HG03520 (cell line): ENCODE results near the gene FADS3.
"Not testable (repeated sequence)": the region's sequence is repeated elsewhere in the genome, so short reads cannot be mapped to it uniquely, and the experiment has no call there.

Experiments
- ATAC-seq: cut with Tn5 transposase; IDR thresholded peaks from one replicate; pipeline ENCODE4 v1.9.1; 2021; ENCODE audit warnings: mild to moderate bottlenecking, moderate library complexity; ENCODE audit not compliant: unreplicated experiment

The FADS3 gene

DNA sequence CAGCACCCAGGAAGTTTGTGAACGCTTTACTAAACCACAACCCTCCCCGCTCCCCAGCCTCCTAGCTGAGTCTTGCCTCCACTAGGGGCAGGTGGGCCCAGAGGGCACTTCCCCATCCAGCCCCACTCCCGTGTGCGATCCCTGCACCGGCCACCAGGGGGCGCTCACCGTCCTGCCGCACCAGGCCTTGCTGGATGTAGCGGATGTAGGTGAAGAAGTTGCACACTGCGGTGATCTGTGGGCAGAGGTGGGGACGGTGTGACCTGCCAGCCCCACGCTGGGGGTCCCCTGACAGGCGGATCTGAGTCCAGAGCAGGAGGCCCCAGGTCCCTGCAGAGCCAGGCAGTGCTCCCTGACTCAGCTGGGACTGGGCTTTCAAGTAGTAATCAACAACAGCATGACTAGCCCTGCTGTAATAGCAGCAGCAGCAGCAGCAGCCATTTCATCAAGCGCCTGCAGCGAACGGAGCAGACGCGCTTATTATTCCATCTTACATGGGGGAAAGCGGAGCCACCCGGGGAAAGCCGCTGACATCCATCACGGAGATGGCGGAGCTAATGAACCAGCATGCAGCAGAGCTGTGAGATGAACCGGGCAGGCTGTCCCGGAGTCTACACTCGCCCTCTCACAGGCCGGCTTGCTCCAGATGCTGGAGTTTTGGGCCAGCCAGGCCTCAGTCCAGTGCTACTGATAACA is 7.9 kb upstream of the FADS3 start:
- peak; percentile 58 for ATAC-seq

DNA sequence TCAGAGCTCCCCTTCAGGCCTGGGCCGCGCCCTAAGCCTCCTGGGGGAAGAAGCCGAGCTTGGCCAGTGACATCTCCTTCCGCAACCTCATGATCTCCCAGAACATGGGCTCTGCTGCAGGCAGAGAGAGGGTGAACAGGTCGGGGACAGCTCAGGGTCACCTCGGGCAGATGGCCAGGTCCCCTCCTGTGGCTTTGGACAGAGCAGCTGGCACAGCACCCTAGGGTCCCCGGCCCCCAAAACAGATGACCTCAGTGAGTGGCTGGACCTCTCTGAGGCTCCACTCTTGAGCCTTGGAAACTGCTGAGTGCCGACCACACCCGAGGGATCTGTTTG is 6.9 kb upstream of the FADS3 start:
- no peak for ATAC-seq

DNA sequence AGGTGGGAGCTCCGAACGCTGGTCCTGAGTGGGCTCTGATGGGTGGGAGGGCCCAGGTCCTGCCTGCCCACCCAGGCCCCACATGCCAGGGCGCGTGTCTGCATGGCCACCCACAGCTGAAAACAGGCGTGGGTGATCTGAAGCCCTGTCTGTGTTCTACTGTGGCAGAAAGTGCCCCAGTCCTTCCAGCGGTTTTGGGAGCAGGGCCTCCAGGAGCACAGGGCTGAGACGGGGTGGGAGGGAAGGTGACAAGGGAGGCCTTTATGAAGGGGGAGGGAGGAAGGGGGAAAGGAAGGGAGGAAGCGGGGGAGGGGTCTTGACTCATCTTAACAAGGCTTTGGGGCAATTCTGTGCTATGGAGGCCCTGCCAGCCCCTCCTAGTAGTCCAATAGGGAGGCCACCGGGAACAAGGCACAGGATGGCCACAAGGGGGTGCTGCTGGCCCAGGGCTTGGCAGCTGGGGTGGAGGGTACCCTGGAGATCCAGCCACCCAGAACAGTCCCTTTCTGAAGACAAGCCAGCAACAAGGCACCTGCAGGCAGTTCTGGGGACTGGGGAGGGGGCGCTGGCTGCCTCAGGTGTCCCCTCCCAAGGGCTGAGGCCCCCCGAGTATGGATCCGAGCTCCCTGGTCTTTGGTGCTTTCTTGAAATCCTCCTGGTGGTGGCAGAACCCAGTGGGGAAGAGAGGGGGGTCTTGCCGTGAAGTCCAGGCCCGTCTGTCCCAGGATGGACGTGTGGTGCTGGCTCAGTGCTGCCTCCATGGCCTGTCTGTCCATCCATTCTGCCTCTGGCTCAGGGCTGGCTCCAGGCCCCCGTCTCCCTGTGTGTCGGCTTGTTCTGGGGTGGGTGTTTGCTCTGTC is 6.3 kb upstream of the FADS3 start:
- no peak for ATAC-seq

DNA sequence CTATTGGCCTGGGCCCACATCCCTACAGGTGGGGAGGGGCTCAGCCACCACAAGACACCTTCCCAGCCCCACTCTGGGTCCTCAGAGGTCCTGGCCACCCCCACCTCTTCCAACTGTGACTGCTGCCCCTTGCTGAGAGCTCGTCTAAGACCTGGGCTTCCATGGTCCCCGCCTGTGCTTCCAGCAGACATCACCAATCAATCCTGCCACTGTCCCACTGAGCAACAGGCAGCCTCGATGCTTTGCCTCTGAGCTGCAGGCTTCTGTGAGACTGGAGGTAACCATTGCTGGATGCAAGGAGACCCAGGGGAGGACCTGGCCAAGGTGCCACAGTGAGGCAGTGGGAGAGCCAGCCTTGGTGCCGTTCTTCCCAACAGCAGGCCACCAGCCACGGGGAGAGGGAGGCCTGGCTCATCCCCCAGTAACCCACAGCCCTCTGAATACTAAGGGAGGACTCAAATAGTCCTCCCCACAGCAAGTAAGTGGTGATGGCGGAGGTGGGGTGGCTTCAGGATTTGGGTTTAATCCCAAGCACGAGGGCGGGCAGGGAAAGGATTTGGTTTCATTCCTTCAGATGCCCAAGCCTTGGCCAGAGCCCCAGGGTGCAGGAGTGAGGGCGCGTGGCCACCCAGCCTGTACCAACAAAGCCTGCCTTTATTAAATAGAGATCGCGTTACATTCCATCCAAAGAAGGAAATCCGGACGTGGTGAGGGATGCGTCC is 5.5 kb upstream of the FADS3 start:
- no peak for ATAC-seq

DNA sequence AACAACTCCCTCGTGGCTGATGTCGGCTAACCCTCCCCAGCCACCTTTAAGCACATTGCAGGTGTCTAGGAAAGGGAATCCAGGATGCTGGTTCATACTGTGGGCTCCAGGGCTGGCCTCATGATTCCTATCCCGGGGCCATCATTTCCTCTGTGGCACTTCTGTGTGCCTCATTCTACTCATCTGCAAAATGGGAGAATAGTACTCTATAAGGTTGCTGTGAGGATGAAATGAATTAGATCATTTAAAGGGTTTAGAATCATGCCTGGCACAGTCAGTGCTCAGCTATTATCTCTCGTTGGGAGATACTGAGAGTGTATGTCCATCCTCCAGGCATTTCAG is 4.3 kb upstream of the FADS3 start:
- no peak for ATAC-seq

DNA sequence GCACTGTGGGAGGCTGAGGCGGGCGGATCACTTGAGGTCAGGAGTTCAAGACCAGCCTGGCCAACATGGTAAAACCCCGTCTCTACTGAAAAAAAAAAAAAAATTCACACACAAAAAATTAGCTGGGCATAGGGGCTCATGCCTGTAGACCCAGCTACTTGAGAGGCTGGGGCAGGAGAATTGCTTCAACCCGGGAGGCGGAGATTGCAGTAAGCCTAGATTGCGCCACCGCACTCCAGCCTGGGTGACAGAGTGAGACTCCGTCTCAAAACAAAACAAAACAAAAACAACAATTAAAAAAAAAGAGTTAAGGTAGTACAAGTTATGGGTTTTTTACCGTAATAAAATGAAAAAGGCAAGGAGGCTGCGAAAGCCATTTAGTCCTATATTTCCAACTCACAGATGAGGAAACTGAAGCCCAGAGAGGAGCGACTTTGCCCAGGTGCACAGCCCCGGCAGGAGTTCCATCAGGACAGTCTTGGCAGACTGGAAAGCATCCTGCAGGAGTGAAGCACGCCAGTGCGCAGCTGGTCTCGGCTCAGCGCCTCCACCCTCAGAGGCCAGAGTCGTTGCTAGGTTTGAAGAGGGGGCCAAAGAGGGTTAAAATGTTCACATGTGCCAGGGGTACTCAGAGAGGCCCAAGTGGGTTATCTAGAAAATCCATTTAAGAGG is 3.8 kb upstream of the FADS3 start:
- no peak for ATAC-seq

DNA sequence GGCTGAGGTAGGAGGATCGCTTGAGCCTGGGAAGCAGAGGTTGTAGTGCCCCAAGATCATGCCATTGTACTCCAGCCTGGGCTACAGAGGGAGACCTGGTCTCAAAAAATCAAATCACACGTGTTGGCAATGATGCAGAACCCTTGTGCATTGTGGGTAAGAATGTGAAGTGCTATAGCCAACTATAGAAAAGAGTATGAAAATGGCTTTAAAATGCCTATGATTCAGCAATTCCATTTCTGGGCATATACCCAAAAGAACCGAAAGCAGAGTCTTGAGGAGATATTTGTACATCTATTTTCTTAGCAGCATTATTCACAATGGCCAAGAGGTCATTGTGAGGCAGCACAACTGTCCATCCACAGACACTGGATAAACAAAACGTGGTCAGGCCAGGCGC is 2.6 kb upstream of the FADS3 start:
- ATAC-seq, result no peak

DNA sequence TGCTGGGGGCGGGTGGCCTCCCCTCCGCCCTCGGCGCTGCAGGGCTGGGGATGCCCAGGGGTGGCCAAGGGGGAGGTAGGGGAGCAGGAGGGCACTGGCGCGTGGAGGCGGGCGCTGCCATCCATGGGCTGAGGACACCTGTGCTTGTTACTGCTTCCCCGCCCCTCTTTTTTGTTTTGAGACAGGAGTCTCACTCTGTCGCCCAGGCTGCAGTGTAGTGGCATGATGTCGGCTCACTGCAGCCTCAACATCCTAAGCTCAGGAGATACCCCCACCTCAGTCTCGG is 683 bp upstream of the FADS3 start:
- no peak for ATAC-seq

DNA sequence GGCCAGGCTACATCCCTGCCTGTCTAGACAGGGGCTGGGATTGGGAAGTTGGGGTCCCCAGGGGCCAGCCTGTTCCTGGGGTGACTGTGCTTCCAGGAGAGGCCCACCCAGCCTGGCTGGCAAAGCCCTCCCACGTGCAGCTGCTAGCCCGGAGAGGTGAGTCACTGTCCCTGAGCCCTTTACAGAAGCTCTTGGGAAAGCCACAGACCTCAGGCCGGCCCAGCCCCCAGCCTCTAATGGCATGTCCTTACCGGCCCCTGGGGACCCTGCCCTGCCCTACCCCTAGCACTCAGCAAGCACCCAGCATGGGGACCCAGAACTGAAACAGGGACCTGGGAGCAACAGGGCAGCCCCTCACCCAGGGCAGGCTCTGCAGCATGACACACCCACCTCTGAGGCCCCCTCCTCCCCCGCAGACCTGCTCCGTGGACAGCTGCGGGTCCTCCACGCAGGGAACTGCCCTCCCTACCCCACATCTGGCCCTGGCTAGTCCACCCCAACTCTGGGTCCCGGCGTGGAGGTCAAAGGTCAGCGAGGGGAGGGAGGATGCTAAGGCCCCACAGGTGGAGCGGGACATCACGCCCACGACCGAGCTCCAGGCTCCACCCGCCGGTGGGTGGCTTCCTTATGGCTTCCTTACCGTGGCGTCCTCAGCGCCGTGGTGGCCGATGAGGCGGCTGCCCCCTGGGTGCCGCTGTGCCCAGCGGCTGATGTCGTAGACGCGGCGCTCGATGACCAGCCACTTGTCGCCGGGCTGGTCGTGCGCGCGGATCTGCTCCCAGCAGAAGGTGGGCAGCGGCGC is 615 bp downstream of the FADS3 start:
- ATAC-seq, result peak; percentile 8

DNA sequence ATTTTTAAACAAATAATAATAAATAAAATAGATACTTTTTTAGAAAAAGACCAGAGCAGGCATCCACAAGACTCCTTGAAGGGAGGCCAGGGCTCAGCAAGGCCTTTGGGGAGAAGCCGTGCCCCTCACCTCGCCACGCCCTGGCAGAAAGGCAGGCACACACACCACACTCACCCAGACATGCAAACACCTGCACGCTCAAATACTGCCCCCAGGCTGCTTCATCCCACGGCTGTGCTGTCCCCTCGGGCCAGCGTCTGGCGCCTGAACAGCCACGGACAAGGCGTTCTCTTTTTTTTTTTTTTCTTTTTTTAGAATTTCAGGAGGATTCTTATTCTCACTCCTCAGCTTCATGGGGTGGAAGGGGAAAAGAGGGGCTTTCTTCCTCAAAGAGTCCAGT is 1.5 kb downstream of the FADS3 start:
- ATAC-seq, result no peak

DNA sequence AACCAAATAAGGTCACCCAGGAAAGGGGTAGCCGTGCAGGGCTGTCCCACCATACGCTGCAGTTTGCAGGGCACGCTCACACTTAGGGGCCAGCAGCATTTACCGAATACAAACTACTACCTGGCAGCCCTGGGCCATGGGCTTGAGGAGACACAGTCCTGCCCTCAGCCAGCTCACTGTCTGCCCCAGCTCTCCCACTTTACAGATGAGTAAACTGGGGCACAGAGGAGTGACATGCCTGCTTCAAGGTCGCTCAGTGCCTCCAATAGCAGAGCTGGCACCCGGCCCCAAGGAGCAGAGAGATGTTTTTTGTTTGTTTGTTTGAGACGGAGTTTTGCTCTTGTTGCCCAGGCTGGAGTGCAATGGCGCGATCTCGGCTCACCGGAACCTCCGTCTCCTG is 2.8 kb downstream of the FADS3 start:
- no peak for ATAC-seq

DNA sequence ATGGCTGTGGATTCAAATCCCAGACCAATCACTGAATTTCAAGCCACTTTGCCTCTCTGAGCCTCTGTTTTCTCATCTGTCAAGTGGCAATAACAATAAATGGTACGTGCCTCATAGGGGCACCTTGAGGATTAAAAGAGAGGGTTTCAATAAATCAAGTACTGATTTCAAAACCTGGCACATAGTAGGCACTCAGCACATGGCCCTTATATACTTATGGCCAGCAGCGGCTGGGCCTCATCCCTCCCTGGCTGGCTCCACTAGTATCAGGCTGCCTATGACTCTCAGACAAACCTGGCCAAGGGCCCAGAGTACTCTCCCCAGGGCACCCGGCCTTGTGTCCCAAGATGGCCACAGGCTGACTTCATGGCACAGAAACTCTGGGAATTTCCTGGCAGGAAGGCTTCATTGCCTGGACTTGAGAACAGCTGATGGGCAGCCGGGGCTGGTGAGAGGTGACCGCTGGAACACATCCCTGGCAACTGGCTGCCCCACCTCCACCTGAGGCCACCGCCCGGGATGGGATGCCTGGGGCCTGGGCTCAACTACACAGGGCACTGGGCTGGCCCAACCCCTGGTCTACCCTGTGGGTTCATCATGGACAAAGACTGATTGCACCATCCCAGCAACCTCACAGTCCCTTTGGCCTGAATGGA is 3.4 kb downstream of the FADS3 start:
- no peak for ATAC-seq

DNA sequence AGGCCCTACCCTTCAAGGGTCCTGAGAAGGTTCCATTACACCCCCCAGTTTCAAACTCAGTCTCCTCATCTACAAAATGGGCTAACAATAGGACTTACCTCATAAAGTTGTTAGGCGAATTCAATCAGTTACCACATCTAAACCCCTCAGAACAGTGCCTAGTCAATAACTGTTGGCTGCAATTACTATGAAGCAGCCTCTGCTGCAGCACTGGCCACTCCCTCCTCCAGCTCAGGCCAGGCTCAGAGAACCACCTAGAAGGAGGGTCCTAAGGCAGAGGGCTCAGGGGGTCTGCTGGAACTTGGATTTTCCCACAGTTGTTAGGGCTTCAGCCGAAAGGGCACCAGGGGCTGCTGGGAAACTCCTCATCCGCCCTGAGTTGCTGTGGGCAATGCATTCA is 4.7 kb downstream of the FADS3 start:
- no peak for ATAC-seq

DNA sequence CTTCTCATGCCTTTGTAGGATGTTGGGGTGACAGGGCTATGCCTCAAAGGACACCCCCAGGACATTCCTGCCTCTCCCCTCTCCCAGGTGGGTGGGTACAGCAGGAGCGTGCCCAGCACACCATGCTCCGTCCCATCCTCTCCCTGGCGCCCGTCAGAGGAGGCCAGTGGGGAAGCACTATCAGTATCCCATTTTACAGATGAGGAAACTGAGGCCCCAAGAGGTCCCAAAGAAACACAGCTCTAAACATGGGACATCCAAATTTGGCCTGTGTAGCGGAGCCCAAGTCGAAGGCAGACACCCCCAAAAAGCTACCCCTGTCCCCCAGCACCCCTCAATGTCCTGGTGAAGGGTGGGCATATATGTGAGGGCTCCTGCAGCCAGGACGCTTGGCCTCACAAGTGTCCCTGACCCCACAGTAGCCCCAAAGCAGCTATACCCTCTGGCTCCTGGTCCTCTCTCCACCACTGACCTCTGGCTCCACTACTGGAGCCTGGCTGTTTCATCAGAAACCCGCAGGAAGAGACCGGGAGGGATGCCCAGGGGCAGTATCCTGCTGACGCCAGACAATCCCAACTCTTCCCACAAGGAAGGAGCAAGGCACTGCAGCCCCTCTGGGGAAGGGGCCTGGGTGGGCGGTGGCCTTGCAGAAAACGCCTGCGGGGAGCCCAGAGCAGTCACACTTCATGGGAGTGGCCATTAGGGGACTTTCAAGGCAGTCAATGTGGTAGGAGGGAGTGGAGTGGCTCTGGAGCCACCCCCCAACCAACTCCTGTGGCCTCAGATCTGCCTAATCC is 5.4 kb downstream of the FADS3 start:
- no peak for ATAC-seq

DNA sequence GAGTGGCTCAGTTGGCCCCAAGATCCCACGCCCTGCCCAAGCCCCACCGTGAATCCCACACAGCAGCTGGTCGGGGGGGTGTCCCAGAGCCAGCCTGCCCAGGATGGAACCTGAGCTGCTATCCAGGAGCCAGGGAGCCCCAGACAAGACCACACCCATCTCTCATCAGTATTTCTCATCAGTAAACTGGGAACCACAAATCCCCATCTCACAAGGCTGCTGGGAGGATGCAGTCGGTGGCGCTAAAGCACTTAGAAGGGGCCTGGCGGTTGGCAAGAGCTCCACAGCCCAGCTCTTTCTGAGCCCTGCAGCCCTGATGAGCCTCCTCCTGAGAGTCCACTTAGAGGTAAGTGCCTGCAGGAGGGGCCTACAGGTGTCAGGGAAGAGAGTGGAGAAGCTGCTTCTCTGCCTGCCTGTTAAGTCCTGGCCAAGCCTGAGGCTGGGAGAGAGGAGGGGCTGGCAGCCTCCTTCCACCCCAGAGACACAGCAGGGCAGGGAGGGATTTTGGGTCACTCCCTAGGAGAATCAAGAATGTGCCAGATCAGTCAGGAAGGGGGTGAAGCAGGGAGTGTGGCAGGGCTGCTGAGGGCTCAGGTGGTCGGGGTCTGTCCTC is 6.1 kb downstream of the FADS3 start:
- no peak for ATAC-seq

DNA sequence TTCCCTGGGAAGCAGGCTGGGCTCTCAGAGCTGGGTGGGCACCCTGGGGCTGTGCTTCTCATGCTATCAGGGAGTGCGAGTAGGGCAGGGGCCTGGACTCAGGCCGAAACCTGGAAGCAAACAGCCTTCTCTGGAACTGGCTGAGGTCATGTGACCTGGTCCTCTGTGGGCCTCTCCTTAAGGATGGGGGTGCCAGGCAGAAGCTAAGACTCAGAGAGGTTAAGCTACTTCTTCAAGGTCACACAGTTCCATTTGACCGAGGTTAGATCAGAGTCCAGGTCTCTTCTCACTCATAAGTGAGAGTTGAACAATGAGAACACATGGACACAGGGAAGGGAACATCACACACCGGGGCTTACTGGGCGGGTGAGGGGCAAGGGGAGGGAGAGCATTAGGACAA is 7.4 kb downstream of the FADS3 start:
- no peak for ATAC-seq

DNA sequence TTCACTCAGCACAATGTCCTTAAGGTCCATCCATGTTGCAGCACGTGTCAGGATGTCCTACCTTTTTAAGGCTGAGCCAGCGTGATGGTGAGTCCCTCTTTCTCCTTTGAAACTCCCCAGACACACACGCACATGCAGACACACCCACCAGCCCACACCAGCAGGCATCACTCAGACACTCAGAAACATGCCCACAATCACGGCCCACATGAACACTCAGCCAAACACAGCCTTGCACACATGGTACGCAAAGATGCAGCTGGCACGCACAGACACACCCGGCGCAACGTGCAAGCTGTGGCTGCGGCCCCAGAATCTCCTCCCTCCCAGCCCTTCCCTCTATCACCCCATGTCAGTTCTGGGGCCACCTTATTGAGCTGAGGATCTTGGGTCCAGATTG is 8.0 kb downstream of the FADS3 start:
- no peak for ATAC-seq

DNA sequence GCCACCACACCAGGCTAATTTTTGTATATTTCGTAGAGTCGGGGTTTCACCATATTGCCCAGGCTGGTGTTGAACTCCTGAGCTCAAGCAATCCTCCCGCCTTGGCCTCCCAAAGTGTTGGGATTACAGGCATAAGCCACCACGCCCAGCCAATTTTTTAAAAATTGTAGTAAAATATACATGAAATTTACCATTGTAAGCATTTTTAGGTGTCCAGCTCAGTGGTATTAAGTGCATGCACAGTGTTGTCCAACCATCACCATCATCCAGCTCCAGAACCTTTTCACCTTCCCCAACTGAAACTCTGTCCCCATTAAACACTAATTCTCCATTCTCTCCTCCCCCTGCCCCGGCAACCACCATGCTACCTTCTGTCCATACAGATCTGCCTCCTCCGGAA is 8.5 kb downstream of the FADS3 start:
- no peak for ATAC-seq

DNA sequence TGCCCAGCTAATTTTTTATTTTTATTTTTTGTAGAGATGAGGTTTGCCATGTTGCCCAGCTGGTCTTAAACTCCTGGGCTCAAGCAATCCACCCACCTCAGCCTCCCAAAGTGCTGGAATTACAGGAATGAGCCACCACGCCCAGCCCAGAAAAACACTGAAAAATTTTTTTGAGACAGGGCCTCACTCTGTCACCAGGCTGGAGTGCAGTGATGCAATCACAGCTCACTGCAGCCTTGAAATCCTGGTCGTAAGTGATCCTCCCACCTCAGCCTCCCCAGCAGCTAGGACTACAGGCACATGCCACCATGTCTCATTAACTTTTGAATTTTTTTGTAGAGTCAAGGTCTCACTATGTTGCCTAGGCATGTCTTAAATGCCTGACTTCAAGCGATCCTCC is 9.1 kb downstream of the FADS3 start:
- not testable (repeated sequence) for ATAC-seq
